HepG2 (cell line): ENCODE measurements around the gene MAFF. TPM values are rescaled to one million over a fixed set of nuclear protein-coding genes. Genes with fewer than 3 reads are reported as not detected.

Experiments
- CERS6 ChIP-seq: sonication (generic); formaldehyde crosslinking; IDR thresholded peaks from 2 replicates; pipeline ENCODE4 v1.5.0; 2020; ENCODE audit warnings: missing genetic modification reagents
- FOXO1 ChIP-seq: sonication (generic); formaldehyde crosslinking; IDR thresholded peaks from 2 replicates; pipeline ENCODE4 v1.4.0; 2020; ENCODE audit warnings: missing genetic modification reagents
- GPN1 ChIP-seq: sonication (generic); formaldehyde crosslinking; IDR thresholded peaks from 2 replicates; pipeline ENCODE4 v1.5.1; 2020; ENCODE audit warnings: missing genetic modification reagents, borderline replicate concordance
- HNF1A ChIP-seq, 2 experiments: sonication (generic) in 1 of 2; formaldehyde crosslinking in 1 of 2; IDR thresholded peaks; 2 replicates each; pipeline versions ENCODE4 v1.4.0 to v1.6.1; 2016 to 2020; ENCODE audit warnings: borderline replicate concordance in 1 of 2, low read depth in 1 of 2, mild to moderate bottlenecking in 1 of 2, missing genetic modification reagents in 1 of 2
- HOXA5 ChIP-seq: sonication (generic); formaldehyde crosslinking; IDR thresholded peaks from 2 replicates; pipeline ENCODE4 v1.4.0; 2020; ENCODE audit warnings: missing genetic modification reagents
- SP4 ChIP-seq: sonication (generic); formaldehyde crosslinking; IDR thresholded peaks from 2 replicates; pipeline ENCODE4 v1.8.1; 2023; ENCODE audit warnings: mild to moderate bottlenecking, missing genetic modification reagents
- ZNF296 ChIP-seq: sonication (generic); formaldehyde crosslinking; conservative IDR thresholded peaks from 2 replicates; pipeline ENCODE4 v1.5.0; 2020; ENCODE audit warnings: mild to moderate bottlenecking, missing genetic modification reagents
- polyA plus RNA-seq, 8 experiments: library from polyadenylated mRNA; depleted of rRNA in 3 of 8; stranded (reverse) in 7 of 8; unstranded in 1 of 8; fragments of >200 nt; fragmentation: Illumina TruSeq in 4 of 8; extraction: Trizol in 4 of 8; gene quantifications; 2 replicates each; pipeline versions ENCODE4 v1.2.1 to v1.2.3, GENCODE V29; 2011 to 2016; ENCODE audit warnings: low read depth in 4 of 8, missing spikeins in 1 of 8, mixed read lengths in 1 of 8; ENCODE audit not compliant: insufficient read depth in 1 of 8
- total RNA-seq, 5 experiments: library from RNA; depleted of rRNA; stranded (reverse); fragments of >200 nt; fragmentation: Illumina TruSeq; extraction: Trizol; gene quantifications; 2 replicates each; pipeline ENCODE4 v1.2.3, GENCODE V29; 2016; ENCODE audit warnings: low read depth in 1 of 5
- TF ChIP-seq, protein P1 (sequence below): sonication (generic); formaldehyde crosslinking; IDR thresholded peaks from 2 replicates; pipeline ENCODE4 v1.8.1; 2022; ENCODE audit warnings: mild to moderate bottlenecking, missing genetic modification reagents

The MAFF gene
- total and polyA plus RNA-seq, 2 of the 13 experiments (the other 11 are each of a cell fraction or from before 2014, with no cell fraction given) = 5.4 to 14.3 TPM

GRCh38 chr22:38163844-38164550, 37.8 kb upstream of the MAFF start (continued):
- TF ChIP-seq HNF1A (IDR thresholded peaks at IDR 0.05; ENCODE audit: low read depth) (peak; percentile 87), HNF1A (CRISPR knock-in tag; IDR thresholded peaks at IDR 0.05; ENCODE audit: borderline replicate concordance) (peak; percentile 87; the same call in 1 of the 2 replicates), HOXA5 (CRISPR knock-in tag) (0 out of 2 replicates have a peak, but pooled peaks have one; percentile 19), FOXO1 (CRISPR knock-in tag) (peak; percentile 13; the same call in 1 of the 2 replicates), SP4 (CRISPR knock-in tag) (0 out of 2 replicates have a peak, but pooled peaks have one; percentile 26), GPN1 (CRISPR knock-in tag) (no peak), CERS6 (CRISPR knock-in tag) (no peak), ZNF296 (CRISPR knock-in tag) (no peak)
- TF ChIP-seq, protein P1, sequence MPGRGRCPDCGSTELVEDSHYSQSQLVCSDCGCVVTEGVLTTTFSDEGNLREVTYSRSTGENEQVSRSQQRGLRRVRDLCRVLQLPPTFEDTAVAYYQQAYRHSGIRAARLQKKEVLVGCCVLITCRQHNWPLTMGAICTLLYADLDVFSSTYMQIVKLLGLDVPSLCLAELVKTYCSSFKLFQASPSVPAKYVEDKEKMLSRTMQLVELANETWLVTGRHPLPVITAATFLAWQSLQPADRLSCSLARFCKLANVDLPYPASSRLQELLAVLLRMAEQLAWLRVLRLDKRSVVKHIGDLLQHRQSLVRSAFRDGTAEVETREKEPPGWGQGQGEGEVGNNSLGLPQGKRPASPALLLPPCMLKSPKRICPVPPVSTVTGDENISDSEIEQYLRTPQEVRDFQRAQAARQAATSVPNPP (CRISPR knock-in tag) = no peak
